Endometrium (tissue), 2 donors: ENCODE measurements around the gene SDK2.
A peak's percentile ranks its signal among the peaks of the same experiment; 100 is the strongest.
"Not testable (repeated sequence)": the region's sequence is repeated elsewhere in the genome, so short reads cannot be mapped to it uniquely, and the experiment has no call there.

Experiments
- FAIRE-seq: peaks from 2 replicates; lab custom pipeline; 2012; peaks lifted over from hg19 to GRCh38; lab: Jason Lieb, UNC
- donor health status: control.
- donor health status: control.

SDK2 gene

DNA sequence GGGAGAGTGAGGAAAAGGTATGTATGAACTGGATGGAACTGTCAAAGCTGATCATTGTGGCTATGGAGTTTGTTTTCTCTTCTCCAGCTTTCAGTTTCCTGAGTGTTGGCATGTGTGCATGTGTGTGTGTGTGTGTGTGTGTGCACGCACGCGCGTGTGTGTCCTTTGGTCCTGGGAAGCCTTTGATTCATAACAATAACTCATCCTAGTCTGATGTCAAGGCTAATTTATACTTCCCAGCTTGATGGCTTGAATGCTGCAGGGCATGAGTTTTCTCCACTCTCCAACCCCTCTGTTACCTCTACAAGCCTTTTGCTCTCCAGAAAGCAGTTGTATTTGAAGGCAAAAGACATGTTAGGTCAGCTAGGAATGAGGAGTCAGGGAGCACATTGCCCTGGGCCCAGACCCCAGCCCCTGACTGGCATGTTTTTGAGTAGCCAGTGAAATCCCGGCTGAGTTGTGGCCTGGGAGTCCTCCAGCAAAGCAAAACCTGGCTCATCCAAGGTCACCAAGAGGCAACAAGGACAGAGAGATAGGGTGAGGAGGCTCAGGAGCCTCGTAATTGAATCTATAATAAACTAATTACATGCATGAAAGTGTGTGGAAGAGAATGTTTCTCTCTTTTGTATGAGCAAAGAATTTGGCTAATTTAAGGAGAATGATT, 323.5 kb downstream of the SDK2 start:
- no peak for FAIRE-seq

DNA sequence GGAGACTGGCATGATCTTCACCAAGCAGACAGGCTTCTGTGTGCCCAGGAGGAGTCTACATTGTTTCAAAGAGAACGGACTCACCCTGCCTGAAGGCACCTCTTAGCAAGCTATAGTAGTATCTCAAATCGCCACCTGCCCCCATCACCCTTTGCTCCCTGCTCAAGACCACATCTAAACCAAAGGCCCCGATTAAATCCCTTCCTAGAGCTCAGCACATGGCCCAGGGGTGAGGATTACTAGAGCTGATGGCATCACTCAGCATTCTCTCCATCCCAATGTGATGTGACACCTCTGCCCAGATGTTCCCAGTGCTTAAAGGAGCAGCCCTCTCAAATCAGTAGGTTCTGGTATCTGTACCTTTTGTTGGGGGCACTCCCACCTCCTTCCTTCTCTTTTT, 324.5 kb downstream of the SDK2 start:
- no peak for FAIRE-seq

DNA sequence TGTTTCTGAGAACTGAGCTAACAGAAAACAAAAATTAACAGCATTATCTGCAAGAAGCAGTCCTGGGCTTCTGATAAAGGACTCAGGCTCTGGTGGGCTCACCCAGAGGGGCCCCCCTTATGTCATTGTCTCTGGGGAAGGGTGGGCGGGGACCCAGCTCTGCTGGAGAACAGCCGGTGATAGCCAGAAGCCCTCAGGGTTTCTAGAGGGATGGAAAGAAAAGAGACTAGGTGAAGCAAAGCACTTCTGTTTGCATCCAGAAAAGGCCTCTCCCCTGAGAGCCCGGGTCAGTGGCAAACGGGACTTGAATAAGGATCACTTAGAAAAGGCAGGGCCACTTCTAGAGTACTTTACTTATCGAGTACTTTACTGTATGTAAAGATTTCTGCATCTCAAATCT, 325.4 kb downstream of the SDK2 start:
- FAIRE-seq: no peak

DNA sequence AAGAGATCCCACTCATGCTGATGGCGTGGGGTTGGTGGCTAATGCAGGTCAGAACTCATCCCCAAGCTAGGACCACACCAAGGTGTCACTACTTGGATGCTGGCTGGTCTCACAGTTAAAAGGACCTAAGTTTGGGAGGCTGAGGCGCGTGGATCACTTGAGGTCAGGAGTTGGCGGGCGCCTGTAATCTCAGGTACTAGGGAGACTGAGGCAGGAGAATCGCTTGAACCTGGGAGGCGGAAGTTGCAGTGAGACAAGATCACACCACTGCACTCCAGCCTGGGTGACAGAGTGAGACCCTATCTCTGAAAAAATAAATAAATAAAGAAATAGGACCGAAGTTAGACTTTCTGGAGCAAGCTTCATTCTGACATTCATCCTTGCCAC, 325.8 kb downstream of the SDK2 start:
- no peak for FAIRE-seq

DNA sequence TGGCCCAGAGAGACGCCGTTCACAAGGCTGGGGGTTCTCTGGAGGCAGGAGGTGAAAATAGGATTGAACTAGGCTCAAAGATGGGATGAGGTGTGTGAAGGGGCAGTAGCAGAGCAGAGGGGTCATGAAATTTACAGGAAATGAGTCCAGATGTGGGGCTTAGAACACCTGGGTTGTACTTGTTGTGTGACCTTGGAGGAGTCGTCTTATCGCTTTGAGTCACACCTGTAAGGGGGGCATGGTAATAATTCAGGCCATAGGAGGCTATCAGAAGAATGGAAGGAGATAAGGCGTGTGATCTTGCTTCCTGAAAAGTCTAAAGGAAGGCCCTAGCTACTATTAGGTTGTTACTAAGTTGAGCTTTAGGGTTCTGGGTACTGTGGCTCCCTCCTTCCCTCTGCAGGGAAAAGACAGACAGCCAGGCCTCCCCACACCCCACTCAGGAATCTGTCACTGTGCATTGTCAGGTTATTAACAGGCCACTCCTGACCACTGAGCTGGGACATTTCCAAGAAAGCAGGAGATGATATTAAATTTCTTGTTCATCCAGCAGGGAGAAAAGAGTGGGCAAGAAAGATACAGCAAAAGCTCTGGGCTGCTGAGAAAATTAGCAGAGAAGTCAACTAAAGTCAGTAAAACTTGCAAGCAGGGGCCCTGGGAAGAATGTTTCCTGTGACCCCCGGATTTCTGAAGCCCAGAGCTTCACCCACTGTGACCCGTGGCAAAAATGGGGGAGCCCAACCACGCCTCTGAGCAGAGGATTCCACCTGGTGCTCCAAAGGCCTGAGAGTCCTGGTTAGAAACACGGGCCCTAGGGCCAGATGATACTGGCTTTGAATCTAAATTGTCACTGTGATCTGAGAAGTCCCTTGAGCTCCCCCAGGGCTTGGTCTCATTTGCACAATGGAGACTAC, 326.5 kb downstream of the SDK2 start:
- no peak for FAIRE-seq

DNA sequence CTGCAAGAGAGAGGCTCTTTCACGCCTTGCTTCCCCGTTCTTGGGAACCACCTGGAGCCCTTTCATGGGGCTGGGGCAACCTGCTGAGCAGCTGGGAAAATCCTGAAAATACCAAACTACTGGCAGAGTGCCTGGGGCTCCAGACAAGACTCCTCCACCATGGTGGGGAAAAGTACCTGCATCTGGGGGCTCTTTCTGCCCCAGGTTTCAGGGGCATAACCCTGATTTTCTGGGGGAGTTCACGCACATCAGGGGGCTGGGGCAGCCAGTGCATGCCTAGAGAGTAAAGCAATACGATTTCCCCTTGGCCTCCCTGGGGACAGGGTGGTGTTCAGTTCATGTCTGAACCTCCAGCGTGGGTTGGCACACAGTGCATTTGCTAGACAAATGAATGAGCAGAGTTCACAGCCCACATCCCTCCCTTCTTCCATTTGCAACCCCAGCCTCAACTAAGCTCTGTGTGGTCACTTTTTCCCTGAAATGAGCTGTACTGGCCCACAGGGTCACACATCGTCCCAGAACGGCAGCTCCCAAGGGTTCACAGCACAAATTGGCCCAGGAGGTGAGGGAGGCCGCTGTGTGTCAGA, 327.2 kb downstream of the SDK2 start:
- no peak for FAIRE-seq

DNA sequence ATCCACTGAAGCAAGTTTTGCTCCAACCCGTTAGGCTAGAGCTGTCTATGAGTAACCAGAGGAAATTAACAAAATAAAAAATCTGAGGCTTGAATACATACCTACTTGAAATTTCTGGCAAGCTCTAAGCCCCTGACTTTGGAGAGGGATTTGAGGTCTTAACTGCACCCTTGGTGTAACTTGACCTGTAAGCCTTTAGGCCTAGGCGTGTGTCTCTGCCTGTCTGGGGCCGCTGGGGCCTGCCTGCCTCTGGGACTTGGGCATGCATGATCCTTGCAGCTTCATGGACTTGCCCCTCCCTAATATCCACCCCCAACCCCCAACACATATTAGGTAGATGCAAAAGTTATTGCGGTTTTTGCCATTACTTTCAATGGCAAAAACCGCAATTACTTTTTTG, 328.8 kb downstream of the SDK2 start:
- no peak for FAIRE-seq

DNA sequence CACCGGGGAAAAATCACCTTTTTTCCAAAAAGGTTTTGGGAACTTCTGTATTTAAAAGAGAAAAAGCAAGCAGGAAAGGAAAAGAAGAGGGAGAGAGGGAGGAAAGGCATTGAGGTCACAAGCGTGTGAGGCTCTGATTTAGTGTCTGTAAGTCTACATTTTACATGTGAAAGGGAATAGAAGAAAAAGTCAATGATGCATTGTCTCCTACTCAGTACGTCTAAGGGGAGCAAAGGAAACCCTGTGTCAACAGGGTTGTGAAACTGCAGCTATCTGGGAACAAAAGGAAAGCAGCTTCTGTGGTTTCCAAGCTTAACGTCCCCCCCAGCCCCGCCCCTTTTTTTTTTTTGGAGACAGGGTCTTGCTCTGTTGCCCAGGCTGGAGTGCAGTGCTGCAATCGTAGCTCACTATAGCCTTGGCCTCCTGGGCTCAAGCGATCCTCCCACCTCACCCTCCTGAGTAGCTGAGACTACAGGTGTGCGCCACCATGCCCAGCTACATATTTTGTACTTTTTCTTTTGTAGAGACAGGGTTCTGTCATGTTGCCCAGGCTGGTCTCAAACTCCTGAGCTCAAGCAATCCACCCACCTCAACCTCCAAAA, 330.6 kb downstream of the SDK2 start:
- no peak for FAIRE-seq

DNA sequence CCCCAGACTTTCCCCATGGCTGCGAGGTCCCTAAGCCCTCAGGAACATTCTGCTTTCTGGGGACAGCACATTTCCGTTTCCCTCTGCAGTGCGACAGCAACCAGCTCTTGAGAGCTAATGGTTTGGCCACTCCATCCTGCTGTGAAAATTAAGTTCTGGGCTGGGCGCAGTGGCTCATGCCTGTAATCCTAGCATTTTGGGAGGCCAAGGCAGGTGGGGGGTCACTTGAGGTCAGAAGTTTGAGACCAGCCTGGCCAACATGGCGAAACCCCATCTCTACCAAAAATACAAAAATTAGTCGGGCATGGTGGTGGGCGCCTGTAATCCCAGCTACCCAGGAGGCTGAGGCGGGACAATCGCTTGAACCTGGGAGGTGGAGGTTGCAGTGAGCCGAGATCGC, 331.4 kb downstream of the SDK2 start:
- FAIRE-seq: not testable (repeated sequence)

DNA sequence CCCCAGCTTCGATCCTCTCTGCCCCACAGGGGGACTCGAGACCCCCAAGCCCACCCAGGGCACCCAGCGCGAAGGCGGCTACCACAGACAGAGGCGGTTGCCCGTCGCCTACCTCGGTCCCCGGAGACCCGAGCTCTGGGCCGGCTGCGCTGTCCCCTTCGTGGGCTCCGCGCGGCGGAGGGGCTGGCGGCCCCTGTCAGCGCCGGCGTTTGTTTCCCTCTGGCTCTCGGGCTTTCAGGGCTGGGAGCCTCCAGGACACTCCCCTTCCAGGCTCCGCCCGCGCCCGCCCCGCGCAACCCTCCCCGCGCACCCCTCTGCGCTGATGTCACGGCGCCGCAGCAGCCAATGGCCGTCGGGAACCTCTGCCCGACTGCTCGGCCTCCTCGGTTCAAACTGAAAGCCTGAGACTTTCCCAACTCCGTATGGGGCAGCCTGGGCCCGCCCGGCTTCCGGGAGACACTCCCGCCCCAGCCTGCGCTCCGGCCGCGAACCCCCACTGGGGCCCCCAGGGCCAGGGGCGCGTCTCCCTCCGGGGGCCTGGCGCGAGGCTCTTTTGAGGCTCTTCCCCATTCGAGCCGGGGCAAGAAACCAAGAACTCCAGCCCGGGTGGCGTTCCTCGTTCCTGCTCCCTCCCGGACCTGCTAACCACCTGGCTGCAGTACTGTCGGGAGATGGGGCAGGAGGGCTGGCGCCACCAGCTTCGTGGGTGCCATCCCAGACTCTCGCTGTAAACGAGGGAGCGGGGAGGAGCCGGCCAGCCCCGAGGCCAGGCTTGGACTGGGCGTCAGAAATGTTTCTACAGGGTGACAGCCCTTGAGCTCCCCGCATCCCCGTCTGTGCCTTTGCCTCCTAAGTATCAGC, 332.2 kb downstream of the SDK2 start, which contains the start of gene CDC42EP4:
TSS of gene CDC42EP4 (minus strand) at position 221 of the 861 bp plus-strand sequence. CDS start 25,501 bp downstream, outside the sequence.
- no peak for FAIRE-seq

DNA sequence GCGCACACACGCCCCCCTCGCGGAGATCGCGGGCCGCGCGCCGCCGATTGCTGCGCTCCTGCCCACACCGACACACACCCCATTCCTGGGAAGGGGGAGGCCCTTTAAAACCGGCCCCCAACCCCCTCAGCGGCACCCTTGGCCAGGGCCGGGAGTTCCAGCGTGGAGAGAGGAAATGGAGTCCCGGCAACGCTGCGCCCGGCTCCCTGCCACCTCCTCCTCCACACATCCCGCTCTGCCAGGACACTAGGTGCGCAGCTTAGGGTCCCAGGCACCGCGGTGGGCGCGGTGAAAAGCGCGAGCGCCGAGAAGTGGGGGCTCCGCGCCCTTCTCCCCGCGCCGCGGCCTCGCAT, 332.8 kb downstream of the SDK2 start:
- no peak for FAIRE-seq

DNA sequence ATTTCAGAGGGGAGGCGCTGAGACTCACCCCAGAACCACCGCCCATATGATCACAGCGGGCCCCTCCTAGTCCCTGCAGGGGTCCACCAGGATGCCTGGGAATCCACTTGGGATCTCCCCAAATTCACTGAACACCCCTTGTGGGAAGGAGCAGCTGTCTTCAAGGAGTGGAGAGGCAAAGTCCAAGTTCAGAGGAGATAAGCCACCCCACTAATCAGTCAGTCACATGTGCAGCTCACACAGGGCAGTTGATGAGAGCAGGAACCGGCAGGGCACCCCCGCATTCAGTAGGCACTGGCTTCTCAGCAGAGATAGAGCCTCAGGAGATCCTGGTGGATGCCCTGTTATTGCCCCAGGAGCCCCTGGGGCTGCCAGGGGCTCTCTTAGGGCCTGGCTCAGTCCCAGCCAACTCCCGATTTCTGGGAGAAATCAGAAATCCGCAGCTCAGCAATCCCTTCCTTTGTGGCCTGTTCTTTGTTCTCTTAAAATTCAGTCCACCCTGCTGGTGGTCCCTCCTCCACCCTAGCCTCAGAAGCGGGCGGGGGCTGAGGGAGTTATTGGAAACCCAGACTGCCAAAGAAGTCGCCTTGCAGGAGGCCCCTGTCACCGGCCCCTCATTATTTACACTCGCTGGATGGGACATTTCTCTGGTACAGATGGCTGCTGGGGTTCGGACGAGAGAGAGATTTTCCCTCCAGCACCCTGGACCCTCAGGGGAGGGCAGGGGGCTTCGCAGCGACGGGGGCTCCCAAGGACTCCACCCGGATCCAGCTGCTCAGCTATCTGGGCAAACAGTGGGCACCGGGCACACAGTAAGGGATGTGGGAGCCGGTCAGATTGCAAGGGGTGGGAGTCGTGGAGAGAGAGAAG, 334.3 kb downstream of the SDK2 start:
- FAIRE-seq: no peak

DNA sequence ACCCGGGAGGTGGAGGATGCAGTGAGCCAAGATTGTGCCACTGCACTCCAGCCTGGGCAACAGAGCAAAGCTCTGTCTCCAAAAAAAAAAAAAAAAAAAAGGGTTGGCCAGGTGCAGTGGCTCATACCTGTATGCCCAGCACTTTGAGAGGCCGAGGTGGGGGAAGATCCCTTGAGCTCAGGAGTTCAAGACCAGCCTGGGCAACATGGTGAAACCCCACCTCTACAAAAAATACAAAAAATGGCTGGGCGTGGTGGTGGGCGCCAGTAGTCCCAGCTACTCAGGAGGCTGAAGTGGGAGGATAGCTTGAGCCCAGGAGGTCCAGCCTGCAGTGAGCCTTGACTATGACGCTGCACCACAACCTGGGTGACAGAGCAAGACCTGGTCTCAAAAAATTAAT, 335.3 kb downstream of the SDK2 start:
- FAIRE-seq: not testable (repeated sequence)

DNA sequence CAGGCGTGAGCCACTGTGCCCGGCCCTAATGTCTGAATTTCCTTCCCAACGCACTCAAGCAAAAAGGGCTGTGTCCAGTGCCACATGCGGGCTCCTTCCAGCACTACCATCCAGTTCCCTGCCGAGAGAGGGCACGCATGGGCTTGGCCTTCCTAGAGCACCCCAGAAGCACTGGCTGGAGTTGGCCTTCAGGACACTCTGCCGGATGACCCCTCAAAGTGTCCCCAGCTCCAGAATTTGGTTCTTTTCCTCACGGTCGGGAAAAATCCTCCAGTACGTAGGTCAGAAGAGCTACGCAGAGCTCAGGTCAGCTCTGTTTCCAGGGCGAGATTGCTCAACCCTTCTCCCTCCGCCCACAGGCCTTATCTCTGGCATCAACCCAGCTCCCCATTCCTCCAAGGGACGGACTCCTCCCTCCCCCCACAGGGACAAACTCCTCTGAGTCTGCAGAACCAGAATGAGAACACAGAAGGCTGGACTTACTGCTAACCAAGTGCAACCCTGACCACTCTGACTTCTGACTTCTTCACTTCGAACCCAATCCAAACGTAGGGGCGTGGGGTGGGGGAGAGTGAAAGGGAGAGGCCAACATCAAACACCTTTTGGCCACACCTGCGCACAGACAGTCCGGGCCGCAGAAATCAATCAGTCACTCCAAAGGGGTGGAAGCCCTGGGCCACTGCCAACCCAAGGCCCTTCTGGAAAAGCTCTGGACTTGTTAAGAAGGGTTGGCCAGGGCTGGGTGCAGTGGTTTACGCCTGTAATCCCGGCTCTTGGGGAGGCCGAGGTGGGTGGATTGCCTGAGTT, 336.0 kb downstream of the SDK2 start:
- FAIRE-seq: peak; percentile 73

DNA sequence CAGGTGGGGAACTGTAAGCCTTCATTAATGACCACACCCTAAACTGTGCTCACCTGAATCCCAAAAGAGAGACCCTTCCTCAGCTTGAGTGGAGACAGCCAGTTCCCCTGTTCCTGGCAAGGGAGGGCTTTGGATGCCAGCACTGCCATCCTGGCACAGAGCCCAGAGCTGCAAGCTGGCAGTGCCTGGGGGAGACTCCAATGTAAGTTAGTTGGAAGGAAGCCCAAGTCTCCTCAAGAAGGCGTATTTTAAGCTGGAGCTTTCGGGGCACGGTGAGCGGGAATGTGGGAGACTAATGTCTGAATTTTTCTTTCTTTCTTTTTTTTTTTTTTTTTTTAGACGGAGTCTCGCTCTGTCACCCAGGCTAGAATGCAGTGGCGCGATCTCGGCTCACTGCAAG, 337.1 kb downstream of the SDK2 start:
- FAIRE-seq: no peak

DNA sequence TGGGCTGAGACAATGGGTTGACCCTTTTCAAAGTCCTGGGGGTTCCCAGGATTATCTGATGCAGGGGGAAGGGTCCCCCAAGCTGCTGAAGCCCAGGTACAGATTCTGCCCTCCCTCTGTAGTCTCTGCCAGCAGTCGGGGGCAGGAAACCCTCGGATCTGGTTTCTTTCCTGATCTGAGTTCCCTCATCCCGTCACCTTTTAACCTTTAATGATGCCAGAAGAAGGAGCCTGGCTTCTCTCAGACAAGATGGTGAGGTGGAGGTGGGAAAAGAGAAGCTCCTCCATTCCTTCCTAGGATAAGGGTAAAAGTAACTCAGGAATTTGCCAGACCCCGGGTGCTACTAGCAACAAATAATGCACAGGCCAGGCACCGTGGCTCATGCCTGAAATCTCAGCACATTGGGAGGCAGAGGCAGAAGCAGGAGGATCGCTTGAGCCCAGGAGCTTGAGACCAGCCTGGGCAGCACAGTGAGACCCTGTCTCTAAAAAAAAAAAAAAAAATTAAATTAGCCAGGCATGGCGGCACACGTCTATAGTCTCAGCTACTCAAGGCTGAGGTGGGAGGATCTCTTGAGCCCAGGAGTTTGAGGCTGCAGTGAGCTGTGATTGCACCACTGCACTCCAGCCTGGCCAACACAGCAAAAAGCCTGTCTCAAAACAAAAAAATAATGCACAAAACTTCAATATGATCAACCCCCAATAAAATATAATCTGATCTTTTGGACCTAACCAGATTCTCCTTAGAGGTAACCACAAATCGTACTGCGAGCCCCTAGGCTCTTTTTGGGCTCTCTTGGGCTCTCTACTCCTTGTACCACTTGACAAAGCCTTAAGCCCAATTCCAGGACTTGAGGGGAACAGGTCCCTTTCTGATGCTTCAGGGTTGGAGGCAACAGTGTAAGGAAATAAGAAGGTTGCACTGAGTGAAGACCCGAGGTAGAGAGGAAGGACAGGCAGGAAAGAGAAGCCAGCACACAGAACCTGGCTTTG, 338.1 kb downstream of the SDK2 start:
- FAIRE-seq: no peak

DNA sequence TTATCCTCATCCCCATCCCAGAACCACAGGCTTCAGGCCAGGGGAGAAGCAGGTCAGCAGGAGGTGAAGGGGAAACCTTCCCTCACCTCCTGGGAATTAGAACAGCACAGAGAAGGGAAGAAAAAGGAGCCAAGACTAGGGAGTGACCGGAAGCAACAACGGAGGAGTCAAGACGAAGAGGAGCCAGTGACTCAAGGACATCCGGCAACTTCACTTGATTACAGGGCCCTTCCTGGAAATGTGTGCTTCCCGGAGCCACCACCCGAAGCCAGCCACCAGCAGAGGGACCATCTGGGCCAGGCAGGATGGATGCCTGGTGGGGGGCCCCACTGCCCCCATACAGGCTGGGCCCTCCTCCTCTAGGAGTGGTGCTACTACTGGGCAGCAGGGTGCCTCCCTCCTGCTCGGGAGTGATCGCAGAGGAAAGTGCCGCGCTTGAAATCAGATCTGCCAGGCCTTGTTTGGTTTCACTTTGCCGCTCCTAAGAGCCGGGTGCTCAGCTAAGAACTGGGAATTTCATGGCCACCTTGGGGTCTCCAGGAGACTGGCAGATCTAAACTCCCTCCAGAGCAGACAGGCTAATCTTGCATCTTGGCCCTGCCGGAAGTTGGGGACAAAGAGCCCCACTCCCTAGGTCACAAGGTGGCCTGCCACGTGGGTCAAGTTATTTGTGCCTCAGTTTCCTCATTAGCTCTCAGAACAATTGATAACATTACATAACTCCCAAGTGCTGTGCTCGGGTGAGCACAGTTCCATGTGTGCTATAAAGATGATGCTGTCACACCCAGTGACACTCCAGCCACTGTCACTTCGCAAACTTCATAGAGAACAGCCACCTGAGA, 339.1 kb downstream of the SDK2 start:
- FAIRE-seq: no peak

DNA sequence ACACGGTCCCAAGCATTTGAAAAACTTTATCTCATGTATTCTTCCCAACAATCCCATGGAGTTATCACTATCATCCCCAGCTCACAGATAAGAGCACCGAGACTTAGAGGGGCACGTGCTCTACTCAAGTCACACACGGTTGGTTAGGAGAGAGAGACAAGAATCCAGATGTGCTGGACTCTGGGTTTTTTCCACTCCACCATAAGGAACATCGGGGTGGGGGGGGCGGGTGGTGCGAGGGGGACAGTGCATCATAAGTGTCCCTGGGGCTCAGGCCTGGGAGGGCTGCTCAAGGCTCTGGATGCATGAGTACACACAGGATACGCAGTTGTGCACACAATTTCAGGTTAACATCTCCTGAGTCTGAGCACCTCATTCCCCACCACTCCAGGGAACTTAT, 339.8 kb downstream of the SDK2 start:
- no peak for FAIRE-seq
